ENCODE results near the gene NDUFAF5.
"Not testable (repeated sequence)": the region's sequence is repeated elsewhere in the genome, so short reads cannot be mapped to it uniquely, and the experiment has no call there.

Gene NDUFAF5

GRCh38 chr20:13784893-13785715, at the start of gene NDUFAF5, which contains the start of gene ESF1:
TSS of gene NDUFAF5 (plus strand) at chr20:13785028. CDS start at chr20:13785069, 41 bp downstream.
TSS of gene ESF1 (minus strand) at chr20:13784919. CDS start at chr20:13783140, 1,779 bp downstream.
- peak; percentile 49 to 96 (median 92) for DNase-seq

- no peak for DNase-seq
Measured at GRCh38 chr20:13735826-13736225, 49.0 kb upstream of the NDUFAF5 start.

GRCh38 chr20:13736436-13737191, 48.2 kb upstream of the NDUFAF5 start:
- DNase-seq, result no peak

- not testable (repeated sequence) for DNase-seq
Measured at GRCh38 chr20:13738187-13738586, 46.6 kb upstream of the NDUFAF5 start.

GRCh38 chr20:13739731-13740649, 44.8 kb upstream of the NDUFAF5 start:
- no peak for DNase-seq

- DNase-seq, result no peak
Measured at GRCh38 chr20:13741879-13742278, 42.9 kb upstream of the NDUFAF5 start.

GRCh38 chr20:13744352-13744751, 40.5 kb upstream of the NDUFAF5 start:
- no peak for DNase-seq

GRCh38 chr20:13745784-13746183, 39.0 kb upstream of the NDUFAF5 start:
- no peak for DNase-seq

- no peak for DNase-seq
Measured at GRCh38 chr20:13749811-13750210, 35.0 kb upstream of the NDUFAF5 start.

- no peak for DNase-seq
Measured at GRCh38 chr20:13753436-13754036, 31.3 kb upstream of the NDUFAF5 start.

GRCh38 chr20:13755809-13756208, 29.0 kb upstream of the NDUFAF5 start:
- DNase-seq, result no peak

- DNase-seq, result no peak
Measured at GRCh38 chr20:13756551-13756950, 28.3 kb upstream of the NDUFAF5 start.

GRCh38 chr20:13758884-13759283, 25.9 kb upstream of the NDUFAF5 start:
- DNase-seq, result no peak

- not testable (repeated sequence) for DNase-seq
Measured at GRCh38 chr20:13760451-13760946, 24.3 kb upstream of the NDUFAF5 start.

GRCh38 chr20:13765299-13765698, 19.5 kb upstream of the NDUFAF5 start:
- DNase-seq, result no peak

GRCh38 chr20:13765868-13766416, 18.9 kb upstream of the NDUFAF5 start:
- no peak for DNase-seq

- DNase-seq, result no peak
Measured at GRCh38 chr20:13770141-13770540, 14.7 kb upstream of the NDUFAF5 start.

GRCh38 chr20:13771853-13772453, 12.9 kb upstream of the NDUFAF5 start:
- DNase-seq, result no peak

GRCh38 chr20:13772529-13772928, 12.3 kb upstream of the NDUFAF5 start:
- DNase-seq, result no peak

- no peak for DNase-seq
Measured at GRCh38 chr20:13775867-13776266, 9.0 kb upstream of the NDUFAF5 start.

GRCh38 chr20:13777171-13777601, 7.6 kb upstream of the NDUFAF5 start:
- DNase-seq, result no peak
